SU-DHL-6 (cell line): ENCODE results near the gene RPGR.

Experiments used
- H2AFZ ChIP-seq: fragments of 200-600 bp; sonication (generic); 2 replicates; pipeline ENCODE4 v1.6.1; 2014; ENCODE audit warnings: low read depth, mild to moderate bottlenecking, moderate library complexity, mixed read lengths, antibody characterized with exemption, low read length; ENCODE audit not compliant: severe bottlenecking
- H3F3A ChIP-seq: fragments of 200-600 bp; shearing (Covaris generic); 2 replicates; pipeline ENCODE4 v1.6.0; 2016; ENCODE audit warnings: antibody characterized with exemption, mild to moderate bottlenecking; ENCODE audit not compliant: insufficient read depth
- H3K27ac ChIP-seq: fragments of 200-600 bp; sonication (generic); 2 replicates; pipeline ENCODE4 v1.5.1; 2016; ENCODE audit warnings: low read depth, mild to moderate bottlenecking, low read length, moderate library complexity, mixed read lengths
- H3K27me3 ChIP-seq: fragments of 200-600 bp; sonication (generic), shearing (Covaris generic); 2 replicates; pipeline ENCODE4 v1.6.0; 2014; ENCODE audit warnings: mild to moderate bottlenecking, low read length
- H3K36me3 ChIP-seq: fragments of 200-600 bp; sonication (generic); 2 replicates; pipeline ENCODE4 v1.6.1; 2014; ENCODE audit warnings: mild to moderate bottlenecking, low read length, mixed read lengths
- H3K4me2 ChIP-seq: fragments of 300-600, 200-600 bp; shearing (Covaris generic), sonication (generic); 2 replicates; pipeline ENCODE4 v1.6.0; 2014; ENCODE audit warnings: low read length, low read depth, mild to moderate bottlenecking; ENCODE audit not compliant: poor library complexity, severe bottlenecking
- H3K4me3 ChIP-seq: fragments of 200-600 bp; sonication (generic); 2 replicates; pipeline ENCODE4 v1.5.1; 2014; ENCODE audit warnings: antibody characterized with exemption, low read length, mild to moderate bottlenecking, mixed read lengths; ENCODE audit not compliant: insufficient read depth, poor library complexity, severe bottlenecking
- H3K79me2 ChIP-seq: fragments of 200-600 bp; sonication (generic); 2 replicates; pipeline ENCODE4 v1.6.1; 2014; ENCODE audit warnings: mild to moderate bottlenecking, low read length, moderate library complexity; ENCODE audit not compliant: insufficient read depth
- H3K9ac ChIP-seq: fragments of 200-600 bp; sonication (generic); 2 replicates; pipeline ENCODE4 v1.7.0; 2014; ENCODE audit warnings: mild to moderate bottlenecking, low read length
- H3K9me2 ChIP-seq: fragments of 200-600 bp; sonication (generic); replicated peaks from 2 replicates; pipeline ENCODE4 v1.6.1; 2014; ENCODE audit warnings: low read length; ENCODE audit not compliant: insufficient read depth
- H3K9me3 ChIP-seq: fragments of 200-600 bp; sonication (generic); 2 replicates; pipeline ENCODE4 v1.6.1; 2014; ENCODE audit warnings: low read length, mixed read lengths; ENCODE audit not compliant: insufficient read depth
- H4K20me1 ChIP-seq: fragments of 200-600 bp; sonication (generic); 2 replicates; pipeline ENCODE4 v1.6.1; 2014; ENCODE audit warnings: low read depth, mild to moderate bottlenecking, antibody characterized with exemption, low read length, moderate library complexity, mixed read lengths
- CTCF ChIP-seq: fragments of 200-600 bp; sonication (generic); IDR thresholded peaks from one replicate; pipeline ENCODE4 v1.5.1; 2017; ENCODE audit warnings: antibody characterized with exemption, mild to moderate bottlenecking, low read length, moderate library complexity; ENCODE audit not compliant: insufficient read depth, poor library complexity, severe bottlenecking
- EZH2phosphoT487 ChIP-seq: fragments of 200-600 bp; sonication (generic), shearing (Covaris generic); conservative IDR thresholded peaks from 2 replicates; pipeline ENCODE4 v1.6.1; 2018; ENCODE audit warnings: mild to moderate bottlenecking, antibody characterized with exemption, low read length, moderate library complexity, mixed read lengths

The RPGR gene

DNA sequence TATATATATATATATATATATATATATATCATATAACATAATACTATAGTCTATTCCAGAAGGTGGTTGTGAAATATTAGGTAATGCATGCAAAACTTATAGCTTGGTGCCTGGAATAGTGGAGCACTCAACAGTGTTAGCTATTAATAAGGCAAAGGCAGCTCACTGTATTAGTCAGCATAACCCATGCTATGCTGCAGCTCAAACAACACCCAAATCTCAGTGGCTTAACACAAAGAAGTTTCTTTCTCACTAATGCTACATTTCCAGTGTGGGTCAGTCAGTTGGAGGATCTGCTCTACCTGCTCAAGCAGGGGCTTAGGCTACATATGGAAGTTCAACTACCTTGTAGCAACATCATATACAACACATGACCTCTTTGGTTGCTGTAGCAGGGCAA is 5.2 kb upstream of the RPGR start:
- no peaks in the 10 kb centered on the region for H3K36me3 ChIP-seq
- H3K9me3 ChIP-seq: no peaks in the 10 kb centered on the region
- H3K4me3 ChIP-seq: no peak overlapping the region
- no peak overlapping the region for H3K27ac ChIP-seq
- no peak overlapping the region for H3K9ac ChIP-seq
- no peak for TF ChIP-seq EZH2phosphoT487
- TF ChIP-seq CTCF: no peak
- no peaks in the 10 kb centered on the region for H3K9me2 ChIP-seq
- H4K20me1 ChIP-seq: no peaks in the 10 kb centered on the region
- H2AFZ ChIP-seq: no peak overlapping the region
- no peak overlapping the region for H3K4me2 ChIP-seq
- H3K27me3 ChIP-seq: no peaks in the 10 kb centered on the region
- H3K79me2 ChIP-seq: no peaks in the 10 kb centered on the region
- no peaks in the 10 kb centered on the region for H3F3A ChIP-seq

- Histone ChIP-seq H4K20me1 (no peaks in the 10 kb centered on the region), H3F3A (no peaks in the 10 kb centered on the region), H3K9me3 (no peaks in the 10 kb centered on the region), H3K9me2 (no peaks in the 10 kb centered on the region), H3K79me2 (no peaks in the 10 kb centered on the region), H3K9ac (peak overlapping the region; percentile 66; the same call in 1 of the 2 replicates), H3K27me3 (no peaks in the 10 kb centered on the region), H3K36me3 (no peaks in the 10 kb centered on the region), H2AFZ (peak overlapping the region; percentile 96), H3K27ac (no peak overlapping the region), H3K4me3 (peak overlapping the region; percentile 39), H3K4me2 (peak overlapping the region; percentile 58)
- no peak for TF ChIP-seq EZH2phosphoT487
- TF ChIP-seq CTCF: no peak
Observed at GRCh38 chrX:38327775-38328081, 419 bp upstream of the RPGR start.

DNA sequence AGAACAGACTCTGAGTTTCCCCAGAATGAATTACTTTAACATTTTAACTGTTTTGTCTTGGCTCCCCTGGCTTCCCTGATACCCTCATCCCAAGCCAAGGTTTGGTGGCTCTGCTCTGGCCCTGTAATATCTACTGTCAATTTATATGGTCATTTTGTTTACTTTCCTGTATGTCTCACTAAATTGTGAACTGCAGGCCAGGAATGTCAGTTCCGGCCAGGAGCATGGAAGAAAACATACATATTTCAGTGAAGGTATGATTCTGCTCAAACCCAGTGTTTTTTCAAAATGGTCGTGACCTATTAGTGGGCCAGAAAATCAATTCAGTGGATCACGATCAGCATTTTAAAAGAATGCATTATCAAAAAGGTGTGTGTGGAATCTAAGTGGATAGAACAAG is 1.2 kb downstream of the RPGR start:
- Histone ChIP-seq H3K4me3 (peak overlapping the region; percentile 73), H3K36me3 (no peaks in the 10 kb centered on the region), H3K4me2 (peak overlapping the region; percentile 58), H3K79me2 (no peaks in the 10 kb centered on the region), H2AFZ (no peak overlapping the region), H3K9me2 (no peaks in the 10 kb centered on the region), H3K9me3 (no peaks in the 10 kb centered on the region), H3K9ac (peak overlapping the region; percentile 66; the same call in 1 of the 2 replicates), H3K27me3 (no peaks in the 10 kb centered on the region), H4K20me1 (no peaks in the 10 kb centered on the region), H3K27ac (no peak overlapping the region), H3F3A (no peaks in the 10 kb centered on the region)
- TF ChIP-seq CTCF (no peak), EZH2phosphoT487 (no peak)

GRCh38 chrX:38320819-38321218 is 6.5 kb downstream of the RPGR start:
- Histone ChIP-seq H3K27me3 (no peaks in the 10 kb centered on the region), H3K79me2 (no peaks in the 10 kb centered on the region), H3K9me3 (no peaks in the 10 kb centered on the region), H4K20me1 (no peaks in the 10 kb centered on the region), H2AFZ (no peak overlapping the region), H3K27ac (no peak overlapping the region), H3K36me3 (no peaks in the 10 kb centered on the region), H3F3A (no peaks in the 10 kb centered on the region), H3K4me2 (no peak overlapping the region), H3K9me2 (no peaks in the 10 kb centered on the region), H3K9ac (no peak overlapping the region), H3K4me3 (no peak overlapping the region)
- TF ChIP-seq CTCF: no peak
- no peak for TF ChIP-seq EZH2phosphoT487
